ENCODE data around the gene DDHD1.

GRCh38 chr14:53137568-53138203 is 15.4 kb downstream of the DDHD1 start:
- no peak for TF ChIP-seq CTCF (IDR thresholded peaks at IDR 0.05 in 4 of 5, conservative IDR thresholded peaks at IDR 0.05 in 1 of 5)
- no peak for TF ChIP-seq POLR2A (IDR thresholded peaks at IDR 0.05)
